Gastroesophageal sphincter (tissue), 4 donors: ENCODE data around the gene GALNTL6. TPM values are rescaled to one million over a fixed set of nuclear protein-coding genes. Genes with fewer than 3 reads are reported as not detected.

Experiments used
- ATAC-seq: fragments of 150-250 bp; one replicate; pipeline ENCODE4 v1.9.1; 2016; ENCODE audit warnings: mild to moderate bottlenecking, moderate library complexity
- H3K27ac ChIP-seq, 4 donors: fragments of 200-600 bp; sonication (generic) in 3 of 4; 1 replicate in 3 of 4; 2 replicates in 1 of 4; pipeline ENCODE4 v1.5.1; 2016 to 2019
- H3K27me3 ChIP-seq: fragments of 200-600 bp; sonication (generic); one replicate; pipeline ENCODE4 v1.5.1; 2019
- H3K36me3 ChIP-seq, 2 donors: fragments of 200-600 bp; sonication (generic); one replicate each; pipeline ENCODE4 v1.5.1; 2019; ENCODE audit warnings: control low read depth in 1 of 2
- H3K4me1 ChIP-seq, 3 donors: fragments of 200-600 bp; sonication (generic); 1 replicate in 2 of 3; 2 replicates in 1 of 3; pipeline ENCODE4 v1.5.1; 2016 to 2019; ENCODE audit warnings: control low read depth in 2 of 3
- H3K4me3 ChIP-seq, 2 donors: fragments of 200-600 bp; sonication (generic); one replicate each; pipeline ENCODE4 v1.5.1; 2019; ENCODE audit warnings: mild to moderate bottlenecking in 1 of 2, moderate library complexity in 1 of 2
- H3K9me3 ChIP-seq, 3 donors: fragments of 200-600 bp; sonication (generic); one replicate each; pipeline ENCODE4 v1.5.1; 2017 to 2019; ENCODE audit warnings: control low read depth in 2 of 3
- EP300 ChIP-seq: sonication (generic); formaldehyde crosslinking; IDR thresholded peaks from one replicate; pipeline ENCODE4 v1.6.1; 2017; ENCODE audit warnings: antibody characterized with exemption, mild to moderate bottlenecking
- POLR2A ChIP-seq, 2 donors: fragments of 450-650 bp; IDR thresholded peaks; one replicate each; pipeline ENCODE4 v1.6.1; 2017; ENCODE audit warnings: antibody characterized with exemption in 2 of 2, mild to moderate bottlenecking in 2 of 2, moderate library complexity in 1 of 2
- POLR2AphosphoS5 ChIP-seq: sonication (generic); formaldehyde crosslinking; IDR thresholded peaks from one replicate; pipeline ENCODE4 v1.6.1; 2017; ENCODE audit warnings: antibody characterized with exemption
- WGBS, 2 donors: methylation state at CpG; one replicate each; pipeline ENCODE4 v1.1.5; 2018; ENCODE audit warnings: low coverage in 1 of 2; 5-methylcytosine and 5-hydroxymethylcytosine counted together
- total RNA-seq, 4 donors: library from RNA; depleted of rRNA; stranded (reverse); fragments of >200 nt; gene quantifications; one replicate each; pipeline ENCODE4 v1.1.0, GENCODE V29; 2016
- TF ChIP-seq, protein P1 (sequence below), 4 experiments: fragments of 200-600 bp in 2 of 4; fragments of 450-650 bp in 2 of 4; sonication (generic) in 1 of 4; IDR thresholded peaks; one replicate each; pipeline ENCODE4 v1.5.1; 2017 to 2019; ENCODE audit warnings: antibody characterized with exemption in 4 of 4, mild to moderate bottlenecking in 2 of 4, moderate library complexity in 2 of 4

Gene GALNTL6
- total RNA-seq, 4 donors from 2014 or later: not detected

DNA sequence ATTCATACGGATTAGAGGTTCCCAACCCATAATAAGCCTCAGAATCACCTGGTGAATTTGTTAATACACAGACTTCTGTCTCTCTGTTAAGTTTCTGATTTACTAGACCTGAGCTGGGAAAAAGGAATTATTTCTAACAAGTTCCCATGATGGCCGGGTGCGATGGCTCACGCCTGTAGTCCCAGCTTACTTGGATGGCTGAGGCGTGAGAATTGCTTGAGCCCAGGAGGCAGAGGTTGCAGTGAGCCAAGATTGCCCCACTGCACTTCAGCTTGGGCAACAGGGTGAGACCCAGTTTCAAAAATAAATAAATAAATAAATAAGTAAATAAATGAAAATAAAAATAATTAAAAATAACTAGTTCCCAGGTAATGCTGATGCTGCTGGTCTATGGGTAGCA, 412.3 kb downstream of the GALNTL6 start:
- Histone ChIP-seq H3K4me3 (no peak overlapping the region), H3K27ac (no peak overlapping the region), H3K27me3 (no peaks in the 10 kb centered on the region), H3K36me3 (no peaks in the 10 kb centered on the region), H3K9me3 (no peaks in the 10 kb centered on the region), H3K4me1 (no peaks in the 10 kb centered on the region)
- WGBS, 2 donors: 55 to 79% methylated on average over 1 to 2 of the region's 5 CpGs
- ATAC-seq: no peak
- no peak for TF ChIP-seq POLR2A (IDR thresholded peaks at IDR 0.05)
- TF ChIP-seq POLR2AphosphoS5: no peak
- TF ChIP-seq, protein P1, sequence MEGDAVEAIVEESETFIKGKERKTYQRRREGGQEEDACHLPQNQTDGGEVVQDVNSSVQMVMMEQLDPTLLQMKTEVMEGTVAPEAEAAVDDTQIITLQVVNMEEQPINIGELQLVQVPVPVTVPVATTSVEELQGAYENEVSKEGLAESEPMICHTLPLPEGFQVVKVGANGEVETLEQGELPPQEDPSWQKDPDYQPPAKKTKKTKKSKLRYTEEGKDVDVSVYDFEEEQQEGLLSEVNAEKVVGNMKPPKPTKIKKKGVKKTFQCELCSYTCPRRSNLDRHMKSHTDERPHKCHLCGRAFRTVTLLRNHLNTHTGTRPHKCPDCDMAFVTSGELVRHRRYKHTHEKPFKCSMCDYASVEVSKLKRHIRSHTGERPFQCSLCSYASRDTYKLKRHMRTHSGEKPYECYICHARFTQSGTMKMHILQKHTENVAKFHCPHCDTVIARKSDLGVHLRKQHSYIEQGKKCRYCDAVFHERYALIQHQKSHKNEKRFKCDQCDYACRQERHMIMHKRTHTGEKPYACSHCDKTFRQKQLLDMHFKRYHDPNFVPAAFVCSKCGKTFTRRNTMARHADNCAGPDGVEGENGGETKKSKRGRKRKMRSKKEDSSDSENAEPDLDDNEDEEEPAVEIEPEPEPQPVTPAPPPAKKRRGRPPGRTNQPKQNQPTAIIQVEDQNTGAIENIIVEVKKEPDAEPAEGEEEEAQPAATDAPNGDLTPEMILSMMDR (IDR thresholded peaks at IDR 0.05): no peak
- no peak for TF ChIP-seq EP300

DNA sequence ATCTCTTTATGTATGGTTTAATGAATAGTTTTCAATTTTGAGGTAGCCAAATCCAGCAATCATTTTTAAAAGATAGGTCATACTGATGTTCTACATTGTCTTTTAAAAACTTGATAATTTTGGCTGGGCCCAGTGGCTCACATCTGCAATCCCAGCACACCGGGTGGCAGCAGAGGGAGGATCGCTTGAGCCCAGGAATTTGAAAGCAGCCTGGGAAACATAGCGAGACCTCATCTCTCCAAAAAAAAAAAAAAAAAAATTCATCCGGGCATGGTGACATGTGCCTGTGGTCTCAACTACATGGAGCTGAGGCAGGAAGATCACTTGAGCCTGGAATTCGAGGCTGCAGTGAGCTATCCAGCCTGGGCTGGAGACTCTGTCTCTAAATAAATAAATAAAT, 419.8 kb downstream of the GALNTL6 start:
- Histone ChIP-seq H3K4me3 (no peak overlapping the region), H3K27me3 (no peaks in the 10 kb centered on the region), H3K4me1 (no peaks in the 10 kb centered on the region), H3K9me3 (no peaks in the 10 kb centered on the region), H3K36me3 (no peaks in the 10 kb centered on the region), H3K27ac (no peak overlapping the region)
- TF ChIP-seq POLR2A (IDR thresholded peaks at IDR 0.05) (no peak), POLR2AphosphoS5 (no peak), EP300 (no peak)
- TF ChIP-seq, protein P1 (IDR thresholded peaks at IDR 0.05): no peak
- WGBS, 2 donors: 48 to 58% methylated on average over 2 to 5 of the region's 5 CpGs
- no peak for ATAC-seq

DNA sequence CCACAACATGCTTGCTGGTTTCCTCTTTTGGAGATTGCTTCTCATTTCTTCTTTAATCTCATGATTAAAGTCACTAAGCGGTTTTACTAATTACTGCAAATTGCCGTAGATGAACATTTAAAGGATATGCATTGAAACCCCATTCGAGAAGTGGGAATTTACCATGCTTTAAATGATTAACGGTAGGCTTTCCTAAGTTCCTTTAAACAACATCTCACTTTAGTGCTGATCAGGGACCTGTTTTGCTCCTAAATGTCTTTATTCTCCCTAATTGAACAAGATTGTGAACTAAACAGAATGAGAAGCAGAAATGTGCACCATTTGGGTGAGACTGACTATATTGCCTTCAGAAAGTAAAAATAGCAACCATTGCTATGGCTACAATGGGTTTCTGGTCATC, 430.3 kb downstream of the GALNTL6 start:
- Histone ChIP-seq H3K4me3 (no peak overlapping the region), H3K9me3 (no peaks in the 10 kb centered on the region), H3K27ac (no peak overlapping the region), H3K27me3 (no peaks in the 10 kb centered on the region), H3K36me3 (no peaks in the 10 kb centered on the region), H3K4me1 (no peaks in the 10 kb centered on the region)
- TF ChIP-seq EP300 (no peak), POLR2AphosphoS5 (no peak), POLR2A (IDR thresholded peaks at IDR 0.05) (no peak)
- TF ChIP-seq, protein P1 (IDR thresholded peaks at IDR 0.05): no peak
- 94 to 97% methylated on average over 4 of the region's 4 CpGs for WGBS, 2 donors
- ATAC-seq: no peak

DNA sequence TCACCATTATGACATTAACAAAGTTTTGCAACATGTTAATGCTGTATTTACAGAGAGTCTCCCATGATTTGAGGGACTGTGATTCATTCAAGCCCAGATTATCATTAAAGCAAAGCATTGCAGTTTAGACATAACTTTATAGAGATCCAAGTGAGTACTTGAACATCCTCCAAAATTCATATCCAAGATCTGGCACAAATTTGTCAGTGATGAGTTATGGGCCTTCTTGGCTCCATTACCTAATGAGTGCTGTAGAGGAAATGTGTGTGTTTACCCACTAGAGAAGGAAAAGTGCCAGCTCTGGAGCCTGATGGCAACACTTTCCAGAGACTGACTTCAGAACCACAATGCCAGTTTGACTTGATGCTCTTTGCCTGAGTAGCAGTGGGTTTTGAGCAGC, 432.3 kb downstream of the GALNTL6 start:
- no peaks in the 10 kb centered on the region for H3K9me3 ChIP-seq
- no peaks in the 10 kb centered on the region for H3K27me3 ChIP-seq
- H3K27ac ChIP-seq: no peak overlapping the region
- no peak for TF ChIP-seq POLR2A (IDR thresholded peaks at IDR 0.05)
- TF ChIP-seq POLR2AphosphoS5: peak; percentile 54
- H3K4me3 ChIP-seq: no peak overlapping the region
- no peaks in the 10 kb centered on the region for H3K36me3 ChIP-seq
- ATAC-seq: no peak
- no peaks in the 10 kb centered on the region for H3K4me1 ChIP-seq

DNA sequence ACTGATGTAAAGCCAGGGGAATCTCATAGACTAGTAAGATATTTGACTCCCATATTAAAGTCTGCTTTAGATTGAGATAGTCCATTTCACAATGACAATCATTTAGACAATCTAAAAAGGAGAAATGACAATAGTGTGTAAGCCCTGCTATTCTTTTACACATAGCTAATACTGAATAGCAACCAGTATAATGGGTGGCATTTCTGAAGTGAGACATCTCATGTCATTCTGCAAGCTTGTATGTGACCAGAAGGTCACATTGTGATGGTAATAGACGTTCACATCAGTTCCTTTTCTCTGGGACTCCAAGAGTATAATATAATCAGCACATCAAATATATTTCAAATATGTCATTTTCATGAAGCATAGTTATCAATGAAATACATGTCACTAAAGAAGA, 440.2 kb downstream of the GALNTL6 start:
- no peaks in the 10 kb centered on the region for H3K9me3 ChIP-seq
- H3K27ac ChIP-seq: no peak overlapping the region
- no peaks in the 10 kb centered on the region for H3K27me3 ChIP-seq
- H3K4me1 ChIP-seq: no peaks in the 10 kb centered on the region
- TF ChIP-seq POLR2A (IDR thresholded peaks at IDR 0.05) (no peak), POLR2AphosphoS5 (no peak), EP300 (no peak)
- TF ChIP-seq, protein P1 (IDR thresholded peaks at IDR 0.05): no peak
- H3K36me3 ChIP-seq: no peaks in the 10 kb centered on the region
- WGBS, 2 donors: 47 to 58% methylated on average over 1 of the region's 1 CpG
- H3K4me3 ChIP-seq: no peak overlapping the region
- no peak for ATAC-seq
